Measurements from ENCODE around the gene S100A9. TPM values are rescaled to one million over a fixed set of nuclear protein-coding genes. Genes with fewer than 3 reads are reported as not detected.

The S100A9 gene
- total RNA-seq, 2 experiments from 2014 or later: 0.77 TPM; not detected in 1

- H3K27ac Mint-ChIP-seq: no peak overlapping the region
- ChIA-PET CTCF (no interaction called here), POLR2A (no interaction called here)
- H3K4me3 Mint-ChIP-seq: no peak overlapping the region
- no peaks in the 10 kb centered on the region for H3K36me3 Mint-ChIP-seq (ENCODE audit: low read depth)
- DNase-seq: no peak
- H3K9me3 Mint-ChIP-seq: no peaks in the 10 kb centered on the region
- no peaks in the 10 kb centered on the region for H3K4me1 Mint-ChIP-seq
- peaks cover 10% of the 10 kb centered on the region for H3K27me3 Mint-ChIP-seq
Observed at GRCh38 chr1:153370146-153370545, 12.5 kb downstream of the S100A9 start.

- ChIA-PET CTCF (no interaction called here), POLR2A (no interaction called here)
- H3K9me3 Mint-ChIP-seq: no peaks in the 10 kb centered on the region
- H3K36me3 Mint-ChIP-seq (ENCODE audit: low read depth): no peaks in the 10 kb centered on the region
- H3K4me1 Mint-ChIP-seq: no peaks in the 10 kb centered on the region
- no peak overlapping the region for H3K27ac Mint-ChIP-seq
- H3K27me3 Mint-ChIP-seq: peaks cover 8% of the 10 kb centered on the region
- DNase-seq: no peak
- no peak overlapping the region for H3K4me3 Mint-ChIP-seq
Observed at GRCh38 chr1:153371231-153371630, 13.6 kb downstream of the S100A9 start.

- H3K36me3 Mint-ChIP-seq (ENCODE audit: low read depth): no peaks in the 10 kb centered on the region
- no peaks in the 10 kb centered on the region for H3K9me3 Mint-ChIP-seq
- ChIA-PET POLR2A (no interaction called here), CTCF (no interaction called here)
- no peaks in the 10 kb centered on the region for H3K4me1 Mint-ChIP-seq
- H3K27ac Mint-ChIP-seq: no peak overlapping the region
- H3K4me3 Mint-ChIP-seq: no peak overlapping the region
- DNase-seq: no peak
- peaks cover 13% of the 10 kb centered on the region for H3K27me3 Mint-ChIP-seq
Observed at GRCh38 chr1:153372571-153372970, 14.9 kb downstream of the S100A9 start.

DNA sequence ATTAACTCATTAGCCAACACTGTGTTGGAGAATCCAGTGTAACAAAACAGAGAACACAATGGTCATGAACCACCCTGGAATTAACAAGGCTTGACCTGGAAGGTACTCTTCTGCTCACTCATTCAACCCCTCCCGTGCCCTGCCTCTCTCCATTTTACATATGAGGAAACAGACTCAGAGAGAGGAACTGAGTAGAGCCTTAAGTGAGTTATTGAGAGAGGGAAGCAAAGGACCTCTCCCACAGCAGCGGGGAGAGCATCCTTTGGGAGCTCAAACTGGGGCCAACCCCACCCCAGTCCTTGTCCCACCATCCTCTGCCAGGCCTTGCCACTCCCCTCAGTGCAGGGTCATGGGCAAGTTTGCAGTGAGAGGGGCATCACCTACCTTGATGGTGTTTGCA is 16.4 kb downstream of the S100A9 start:
- no peak for DNase-seq
- ChIA-PET CTCF (no interaction called here), POLR2A (no interaction called here)
- no peaks in the 10 kb centered on the region for H3K4me1 Mint-ChIP-seq
- H3K36me3 Mint-ChIP-seq (ENCODE audit: low read depth): no peaks in the 10 kb centered on the region
- H3K27me3 Mint-ChIP-seq: peaks cover 21% of the 10 kb centered on the region
- no peaks in the 10 kb centered on the region for H3K9me3 Mint-ChIP-seq
- no peak overlapping the region for H3K4me3 Mint-ChIP-seq
- H3K27ac Mint-ChIP-seq: no peak overlapping the region

DNA sequence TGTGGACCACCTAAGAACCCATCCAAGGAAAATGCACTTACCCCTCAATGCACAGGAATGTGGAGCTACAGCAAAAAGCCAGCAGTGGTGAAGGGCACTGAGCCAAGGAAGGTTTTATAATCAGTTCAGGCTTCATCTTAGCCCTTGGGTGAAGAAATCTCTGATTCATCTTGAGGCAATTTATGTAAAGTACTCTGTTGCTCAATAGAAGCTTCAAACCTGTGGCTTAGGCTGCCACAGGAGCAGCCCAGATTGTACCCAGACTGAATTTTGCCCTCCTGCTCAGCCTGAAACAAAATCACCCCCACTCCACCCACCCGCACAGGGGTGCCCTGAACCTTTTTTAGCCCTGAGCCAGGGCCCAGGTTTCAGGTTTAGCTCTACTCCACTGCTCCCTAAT is 17.9 kb downstream of the S100A9 start, which contains the start of gene S100A12:
S100A12 (minus strand) TSS at position 111 of the 400 bp plus-strand sequence. CDS start 1,029 bp downstream, outside the sequence.
- H3K27me3 Mint-ChIP-seq: peaks cover 21% of the 10 kb centered on the region
- ChIA-PET POLR2A (no interaction called here), CTCF (no interaction called here)
- no peaks in the 10 kb centered on the region for H3K9me3 Mint-ChIP-seq
- no peak within 1 kb of the TSS for H3K27ac Mint-ChIP-seq
- H3K4me1 Mint-ChIP-seq: no peaks in the 10 kb centered on the region
- no peak for DNase-seq
- no peaks in the 10 kb centered on the region for H3K36me3 Mint-ChIP-seq (ENCODE audit: low read depth)
- H3K4me3 Mint-ChIP-seq: no peak within 1 kb of the TSS

DNA sequence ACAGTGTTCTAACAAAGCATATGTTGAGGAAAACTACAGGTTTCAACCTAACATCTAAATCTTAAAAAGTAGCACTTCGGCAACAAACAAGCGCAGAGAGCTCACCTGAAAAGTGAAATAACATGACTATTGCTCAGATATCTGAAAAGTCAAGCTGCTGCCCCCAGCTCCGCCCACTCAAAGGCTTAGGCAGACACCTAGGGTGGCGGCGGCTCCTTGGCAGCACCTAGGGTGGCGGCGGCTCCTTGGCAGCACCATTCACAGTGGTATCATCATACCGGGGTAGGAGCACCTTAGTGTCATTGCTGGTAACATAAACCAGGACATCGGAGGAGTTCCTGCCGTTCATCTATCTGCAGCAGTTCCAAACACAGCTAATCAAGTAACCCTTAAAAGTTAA is 21.9 kb downstream of the S100A9 start:
- Mint-ChIP-seq H3K9me3 (no peaks in the 10 kb centered on the region), H3K4me1 (no peaks in the 10 kb centered on the region), H3K27ac (no peak overlapping the region), H3K36me3 (ENCODE audit: low read depth) (no peaks in the 10 kb centered on the region), H3K27me3 (peaks cover 40% of the 10 kb centered on the region), H3K4me3 (no peak overlapping the region)
- ChIA-PET CTCF (no interaction called here), POLR2A (no interaction called here)
- DNase-seq: no peak

GRCh38 chr1:153380711-153381110 is 23.1 kb downstream of the S100A9 start:
- Mint-ChIP-seq H3K36me3 (ENCODE audit: low read depth) (no peaks in the 10 kb centered on the region), H3K4me1 (peaks cover 2% of the 10 kb centered on the region), H3K4me3 (no peak overlapping the region), H3K27ac (no peak overlapping the region), H3K9me3 (no peaks in the 10 kb centered on the region), H3K27me3 (peaks cover 40% of the 10 kb centered on the region)
- DNase-seq: no peak
- CTCF ChIA-PET: no interaction called here
- POLR2A ChIA-PET: no interaction called here

- Mint-ChIP-seq H3K27ac (no peak overlapping the region), H3K4me1 (peaks cover 16% of the 10 kb centered on the region), H3K4me3 (no peak overlapping the region), H3K27me3 (peaks cover 27% of the 10 kb centered on the region), H3K9me3 (no peaks in the 10 kb centered on the region), H3K36me3 (ENCODE audit: low read depth) (no peaks in the 10 kb centered on the region)
- ChIA-PET POLR2A (no interaction called here), CTCF (no interaction called here)
- DNase-seq: no peak
Observed at GRCh38 chr1:153384958-153385580, 27.4 kb downstream of the S100A9 start.

- no peak overlapping the region for H3K4me3 Mint-ChIP-seq
- peaks cover 22% of the 10 kb centered on the region for H3K27me3 Mint-ChIP-seq
- no peak overlapping the region for H3K27ac Mint-ChIP-seq
- H3K9me3 Mint-ChIP-seq: no peaks in the 10 kb centered on the region
- H3K36me3 Mint-ChIP-seq (ENCODE audit: low read depth): no peaks in the 10 kb centered on the region
- CTCF ChIA-PET: interaction anchor here (1.0 kb wide), 1 partner anchor 34 kb away, joined by 3 read pairs; no protein-coding TSS in a partner anchor
- H3K4me1 Mint-ChIP-seq: peaks cover 17% of the 10 kb centered on the region
- POLR2A ChIA-PET: no interaction called here
- no peak for DNase-seq
Observed at GRCh38 chr1:153386500-153386901, 28.8 kb downstream of the S100A9 start.

- peaks cover 17% of the 10 kb centered on the region for H3K4me1 Mint-ChIP-seq
- H3K36me3 Mint-ChIP-seq (ENCODE audit: low read depth): no peaks in the 10 kb centered on the region
- DNase-seq: no peak
- POLR2A ChIA-PET: no interaction called here
- no peak overlapping the region for H3K4me3 Mint-ChIP-seq
- no peak overlapping the region for H3K27ac Mint-ChIP-seq
- no peaks in the 10 kb centered on the region for H3K9me3 Mint-ChIP-seq
- CTCF ChIA-PET: interaction anchor here (1.0 kb wide), 1 partner anchor 35 kb away, joined by 3 read pairs; no protein-coding TSS in a partner anchor
- H3K27me3 Mint-ChIP-seq: peaks cover 17% of the 10 kb centered on the region
Observed at GRCh38 chr1:153387001-153387400, 29.3 kb downstream of the S100A9 start.

DNA sequence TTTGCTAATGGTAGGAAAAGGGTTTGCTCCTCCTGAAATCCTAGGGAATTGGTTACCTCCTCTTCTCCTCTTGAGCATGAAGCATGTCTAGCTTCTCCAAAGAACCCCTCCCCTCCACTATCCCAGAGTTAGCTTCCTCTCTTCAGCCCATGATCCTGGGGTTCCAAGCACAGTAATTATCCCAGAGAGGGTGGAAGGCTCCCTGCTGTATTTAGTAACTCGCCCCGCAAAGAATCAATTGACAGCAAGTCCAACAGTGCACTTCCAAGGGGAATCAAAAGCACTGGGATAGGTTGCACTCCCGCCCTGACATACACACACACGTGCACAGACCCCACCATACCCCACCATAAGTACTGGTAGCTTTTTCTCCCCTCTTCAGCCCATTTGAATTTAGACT is 30.1 kb downstream of the S100A9 start:
- CTCF ChIA-PET: interaction anchor here (0.5 to 1.0 kb wide), 2 partner anchors 36 to 1730 kb away, joined by 3 read pairs; no protein-coding TSS in a partner anchor
- peaks cover 17% of the 10 kb centered on the region for H3K4me1 Mint-ChIP-seq
- POLR2A ChIA-PET: no interaction called here
- peaks cover 13% of the 10 kb centered on the region for H3K27me3 Mint-ChIP-seq
- no peaks in the 10 kb centered on the region for H3K9me3 Mint-ChIP-seq
- no peak overlapping the region for H3K27ac Mint-ChIP-seq
- H3K4me3 Mint-ChIP-seq: no peak overlapping the region
- no peak for DNase-seq
- H3K36me3 Mint-ChIP-seq (ENCODE audit: low read depth): no peaks in the 10 kb centered on the region

- DNase-seq: no peak
- Mint-ChIP-seq H3K36me3 (ENCODE audit: low read depth) (no peaks in the 10 kb centered on the region), H3K27ac (no peak overlapping the region), H3K27me3 (peaks cover 8% of the 10 kb centered on the region), H3K4me3 (no peak overlapping the region), H3K4me1 (peaks cover 17% of the 10 kb centered on the region), H3K9me3 (no peaks in the 10 kb centered on the region)
- POLR2A ChIA-PET: no interaction called here
- CTCF ChIA-PET: no interaction called here
Observed at GRCh38 chr1:153389401-153389800, 31.7 kb downstream of the S100A9 start.

GRCh38 chr1:153389973-153390879 is 32.6 kb downstream of the S100A9 start:
- no peak overlapping the region for H3K27ac Mint-ChIP-seq
- H3K36me3 Mint-ChIP-seq (ENCODE audit: low read depth): no peaks in the 10 kb centered on the region
- peaks cover 17% of the 10 kb centered on the region for H3K4me1 Mint-ChIP-seq
- H3K27me3 Mint-ChIP-seq: peaks cover 8% of the 10 kb centered on the region
- CTCF ChIA-PET: interaction anchor here (0.9 kb wide), 1 partner anchor 15 kb away, joined by 3 read pairs; no protein-coding TSS in a partner anchor
- no peak overlapping the region for H3K4me3 Mint-ChIP-seq
- POLR2A ChIA-PET: no interaction called here
- no peak for DNase-seq
- no peaks in the 10 kb centered on the region for H3K9me3 Mint-ChIP-seq

Measured in activated CD4-positive, alpha-beta T cell treated with anti-CD3 and anti-CD28 coated beads, Interleukin-2, amount 10 ng/mL, durations not matched to agents 7 days and 5 days (primary cell).